PC-9 (cell line): ENCODE results near the gene ARCN1. TPM values are rescaled to one million over a fixed set of nuclear protein-coding genes. Genes with fewer than 3 reads are reported as not detected.
A peak's percentile ranks its signal among the peaks of the same experiment; 100 is the strongest.

Experiments used
- BruUV-seq: library from RNA; stranded (reverse); fragments of 400-500 nt; replicated peaks from 2 replicates; lab custom pipeline; 2021; lab: Mats Ljungman, UMichigan
- CTCF ChIA-PET: fragments of 300-600 bp; sonication (Branson Sonifier 250); formaldehyde crosslinking; loops from one replicate; lab custom pipeline; 2022; ENCODE audit warnings: antibody characterized with exemption; lab: Charles Lee
- POLR2A ChIA-PET: fragments of 300-600 bp; sonication (Branson Sonifier 250); formaldehyde crosslinking; loops from one replicate; lab custom pipeline; 2022; ENCODE audit warnings: antibody characterized with exemption; ENCODE audit not compliant: unreplicated experiment; lab: Charles Lee
- DNase-seq, 2 experiments: peaks; one replicate each; pipeline versions ENCODE4 v3.0.0 to v3.0.0-alpha.2; 2015 to 2022; ENCODE audit warnings: mixed read lengths in 1 of 2
- H2AFZ ChIP-seq: fragments of 200-600 bp; sonication (generic); 2 replicates; pipeline ENCODE4 v1.8.1; 2017; ENCODE audit warnings: antibody characterized with exemption
- H3F3A ChIP-seq: fragments of 200-600 bp; sonication (generic); 2 replicates; pipeline ENCODE4 v1.8.1; 2017; ENCODE audit warnings: antibody characterized with exemption, mild to moderate bottlenecking, low read depth; ENCODE audit not compliant: insufficient read depth
- H3K27ac ChIP-seq: fragments of 200-600 bp; sonication (generic); 2 replicates; pipeline ENCODE4 v1.6.1; 2016; ENCODE audit warnings: mixed run types
- H3K27me3 ChIP-seq: fragments of 200-600 bp; sonication (generic); 2 replicates; pipeline ENCODE4 v1.6.1; 2016; ENCODE audit warnings: low read depth, mixed run types; ENCODE audit not compliant: insufficient read depth
- H3K36me3 ChIP-seq: fragments of 200-600 bp; sonication (generic); 2 replicates; pipeline ENCODE4 v1.6.1; 2016; ENCODE audit warnings: low read depth, mixed run types
- H3K4me1 ChIP-seq: fragments of 200-600 bp; sonication (generic); replicated peaks from 2 replicates; pipeline ENCODE4 v1.6.1; 2016; ENCODE audit warnings: mixed run types; ENCODE audit not compliant: insufficient read depth
- H3K4me2 ChIP-seq: fragments of 200-600 bp; sonication (generic); 2 replicates; pipeline ENCODE4 v1.6.1; 2017; ENCODE audit warnings: mixed run types
- H3K4me3 ChIP-seq: fragments of 200-600 bp; sonication (generic); 2 replicates; pipeline ENCODE4 v1.6.1; 2016; ENCODE audit warnings: mixed run types
- H3K79me2 ChIP-seq: fragments of 200-600 bp; sonication (generic); 2 replicates; pipeline ENCODE4 v1.6.1; 2017; ENCODE audit warnings: low read depth, mixed run types
- H3K9me2 ChIP-seq: fragments of 200-600 bp; sonication (generic); 2 replicates; pipeline ENCODE4 v1.8.1; 2017; ENCODE audit warnings: mild to moderate bottlenecking; ENCODE audit not compliant: insufficient read depth
- H3K9me3 ChIP-seq: fragments of 200-600 bp; sonication (generic); 2 replicates; pipeline ENCODE4 v1.8.1; 2016; ENCODE audit warnings: low read depth; ENCODE audit not compliant: insufficient read depth
- H4K20me1 ChIP-seq: fragments of 200-600 bp; sonication (generic); 2 replicates; pipeline ENCODE4 v1.8.1; 2017; ENCODE audit not compliant: insufficient read depth
- EZH2 ChIP-seq: fragments of 200-600 bp; sonication (generic); IDR thresholded peaks from 2 replicates; pipeline ENCODE4 v1.8.0; 2017; ENCODE audit warnings: antibody characterized with exemption, low read depth
- intact Hi-C: fragments of 100-400 bp; cut with micrococcal nuclease; formaldehyde crosslinking; loops from one replicate; pipeline ENCODE4 v1.10.0; 2022; ENCODE audit not compliant: unreplicated experiment
- total RNA-seq: library from RNA; stranded (reverse); gene quantifications from 2 replicates; pipeline ENCODE4 v1.2.3, GENCODE V29; 2021
- TF ChIP-seq, protein P1 (sequence below): fragments of 200-600 bp; sonication (generic); conservative IDR thresholded peaks from 2 replicates; pipeline ENCODE4 v1.6.1; 2017; ENCODE audit warnings: mixed run types, antibody characterized with exemption, mild to moderate bottlenecking, moderate library complexity

Gene ARCN1
- total RNA-seq, 1 experiment from 2014 or later = 105 TPM

DNA sequence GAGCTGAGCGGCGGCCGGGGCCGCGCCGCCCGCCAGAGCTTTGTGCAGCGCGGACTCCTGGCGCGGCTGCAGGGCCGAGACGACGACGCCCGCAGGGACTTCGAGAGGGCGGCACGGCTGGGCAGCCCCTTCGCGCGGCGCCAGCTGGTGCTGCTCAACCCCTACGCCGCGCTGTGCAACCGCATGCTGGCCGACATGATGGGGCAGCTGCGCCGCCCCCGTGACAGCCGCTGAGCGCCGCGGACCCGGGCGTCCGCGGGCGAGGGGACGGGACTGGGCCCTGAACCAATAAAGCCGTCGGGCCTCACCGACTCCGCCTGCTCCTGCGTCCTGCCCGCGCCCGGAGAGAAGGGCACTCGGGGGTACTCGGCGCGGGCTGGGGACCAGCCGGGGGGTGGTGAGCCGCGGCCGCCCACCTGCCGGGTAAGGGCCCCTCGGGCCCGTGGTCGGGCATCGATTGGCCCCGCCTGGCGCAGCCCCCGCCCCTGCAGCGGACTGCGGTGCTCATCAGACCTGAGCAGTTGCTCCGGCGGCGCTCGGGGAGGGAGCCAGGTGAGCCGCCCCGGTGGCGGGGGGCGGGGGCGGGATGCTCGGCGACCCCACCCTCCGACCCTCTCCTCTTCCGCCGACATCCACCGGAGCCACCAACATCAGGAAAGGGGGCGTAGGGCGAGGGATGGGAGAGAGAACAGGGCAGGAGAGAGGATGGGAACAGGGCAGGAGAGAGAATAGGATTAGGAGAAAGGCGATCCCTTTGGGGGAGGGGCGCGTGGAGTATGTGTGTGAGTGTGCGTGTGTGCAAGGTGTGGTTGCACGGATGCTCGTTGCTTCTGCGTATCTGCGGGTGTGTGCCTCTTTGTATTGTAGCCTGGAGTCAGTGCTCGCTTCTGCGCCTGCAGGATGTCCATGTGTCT lies 41.3 kb upstream of the ARCN1 start, which contains the start of gene TMEM25:
TSS of gene TMEM25 (plus strand) at position 510 of the 914 bp plus-strand sequence. CDS start 610 bp downstream, outside the sequence.
- intact Hi-C loops = loop anchor here (2.0 kb wide), 1 partner anchor 36 kb away; no protein-coding TSS in a partner anchor
- CTCF ChIA-PET = no interaction called here
- TF ChIP-seq EZH2 = no peak
- TF ChIP-seq, protein P1, sequence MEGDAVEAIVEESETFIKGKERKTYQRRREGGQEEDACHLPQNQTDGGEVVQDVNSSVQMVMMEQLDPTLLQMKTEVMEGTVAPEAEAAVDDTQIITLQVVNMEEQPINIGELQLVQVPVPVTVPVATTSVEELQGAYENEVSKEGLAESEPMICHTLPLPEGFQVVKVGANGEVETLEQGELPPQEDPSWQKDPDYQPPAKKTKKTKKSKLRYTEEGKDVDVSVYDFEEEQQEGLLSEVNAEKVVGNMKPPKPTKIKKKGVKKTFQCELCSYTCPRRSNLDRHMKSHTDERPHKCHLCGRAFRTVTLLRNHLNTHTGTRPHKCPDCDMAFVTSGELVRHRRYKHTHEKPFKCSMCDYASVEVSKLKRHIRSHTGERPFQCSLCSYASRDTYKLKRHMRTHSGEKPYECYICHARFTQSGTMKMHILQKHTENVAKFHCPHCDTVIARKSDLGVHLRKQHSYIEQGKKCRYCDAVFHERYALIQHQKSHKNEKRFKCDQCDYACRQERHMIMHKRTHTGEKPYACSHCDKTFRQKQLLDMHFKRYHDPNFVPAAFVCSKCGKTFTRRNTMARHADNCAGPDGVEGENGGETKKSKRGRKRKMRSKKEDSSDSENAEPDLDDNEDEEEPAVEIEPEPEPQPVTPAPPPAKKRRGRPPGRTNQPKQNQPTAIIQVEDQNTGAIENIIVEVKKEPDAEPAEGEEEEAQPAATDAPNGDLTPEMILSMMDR = no peak

DNA sequence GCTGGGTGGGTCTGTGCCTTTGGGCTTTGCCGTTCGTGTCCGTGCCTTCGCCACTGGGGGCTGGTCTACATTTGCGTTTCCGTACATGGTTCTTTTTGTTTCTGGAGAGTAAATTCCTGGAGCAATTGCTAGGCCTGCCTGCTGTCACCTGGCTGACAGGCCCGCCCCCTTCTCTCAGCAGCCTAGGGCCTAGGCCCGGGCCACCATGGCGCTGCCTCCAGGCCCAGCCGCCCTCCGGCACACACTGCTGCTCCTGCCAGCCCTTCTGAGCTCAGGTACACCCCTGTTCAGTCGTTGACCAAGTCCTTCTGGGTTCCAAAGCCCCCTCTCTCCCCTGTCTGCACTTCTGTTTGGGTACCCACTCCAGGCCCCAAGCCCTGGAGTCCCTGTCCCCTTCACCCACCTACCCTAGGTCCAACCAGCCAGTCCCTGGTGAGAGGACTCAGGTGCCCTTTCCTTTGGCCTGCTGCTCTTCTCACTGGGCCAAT lies 40.6 kb upstream of the ARCN1 start:
- no peak for TF ChIP-seq EZH2
- TF ChIP-seq, protein P1 = no peak
- no peaks in the 10 kb centered on the region for H3K9me3 ChIP-seq
- H4K20me1 ChIP-seq = no peaks in the 10 kb centered on the region
- H3K27ac ChIP-seq = no peak overlapping the region
- POLR2A ChIA-PET = no interaction called here
- H3F3A ChIP-seq = peaks cover 10% of the 10 kb centered on the region; the same call in 1 of the 2 replicates
- no peaks in the 10 kb centered on the region for H3K9me2 ChIP-seq
- no peak for DNase-seq
- H2AFZ ChIP-seq = peak overlapping the region; percentile 79; the same call in 1 of the 2 replicates
- no TSS peak for BruUV-seq
- H3K4me2 ChIP-seq = peak overlapping the region; percentile 82
- intact Hi-C loops = loop anchor here (2.0 kb wide), 1 partner anchor 35 kb away; no protein-coding TSS in a partner anchor
- no peaks in the 10 kb centered on the region for H3K36me3 ChIP-seq
- no peaks in the 10 kb centered on the region for H3K27me3 ChIP-seq
- no peaks in the 10 kb centered on the region for H3K79me2 ChIP-seq
- peaks cover 14% of the 10 kb centered on the region for H3K4me1 ChIP-seq
- CTCF ChIA-PET = no interaction called here
- peak overlapping the region; percentile 77 for H3K4me3 ChIP-seq

More for the DNA sequence above, 41.3 kb upstream of the ARCN1 start, which contains the start of gene TMEM25:
- no TSS peak for BruUV-seq
- peak in 1 of 2 experiments; percentile 67 for DNase-seq
- peaks cover 19% of the 10 kb centered on the region for H3K4me1 ChIP-seq
- peak within 1 kb of the TSS; percentile 82 for H3K4me2 ChIP-seq
- no peak within 1 kb of the TSS for H3K27ac ChIP-seq
- H3K9me3 ChIP-seq = no peaks in the 10 kb centered on the region
- POLR2A ChIA-PET = interaction anchor here (0.6 to 0.7 kb wide), 2 partner anchors 60 to 253 kb away, joined by 3 to 4 read pairs; no protein-coding TSS in a partner anchor
- no peaks in the 10 kb centered on the region for H3K9me2 ChIP-seq
- H3K36me3 ChIP-seq = no peaks in the 10 kb centered on the region
- no peaks in the 10 kb centered on the region for H3K27me3 ChIP-seq
- H3F3A ChIP-seq = peaks cover 14% of the 10 kb centered on the region
- H3K79me2 ChIP-seq = no peaks in the 10 kb centered on the region
- peak within 1 kb of the TSS; percentile 77 for H3K4me3 ChIP-seq
- H4K20me1 ChIP-seq = no peaks in the 10 kb centered on the region
- peak within 1 kb of the TSS; percentile 79 for H2AFZ ChIP-seq

DNA sequence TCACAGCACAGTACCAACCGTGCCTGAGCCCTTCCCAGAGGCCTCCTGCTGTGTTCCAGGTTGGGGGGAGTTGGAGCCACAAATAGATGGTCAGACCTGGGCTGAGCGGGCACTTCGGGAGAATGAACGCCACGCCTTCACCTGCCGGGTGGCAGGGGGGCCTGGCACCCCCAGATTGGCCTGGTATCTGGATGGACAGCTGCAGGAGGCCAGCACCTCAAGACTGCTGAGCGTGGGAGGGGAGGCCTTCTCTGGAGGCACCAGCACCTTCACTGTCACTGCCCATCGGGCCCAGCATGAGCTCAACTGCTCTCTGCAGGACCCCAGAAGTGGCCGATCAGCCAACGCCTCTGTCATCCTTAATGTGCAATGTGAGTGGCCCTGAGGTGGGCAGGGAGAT lies 40.1 kb upstream of the ARCN1 start:
- CTCF ChIA-PET = no interaction called here
- Histone ChIP-seq H3K4me2 (peak overlapping the region; percentile 82; the same call in 1 of the 2 replicates), H3K4me3 (no peak overlapping the region), H3K36me3 (no peaks in the 10 kb centered on the region), H3K27me3 (no peaks in the 10 kb centered on the region), H3K79me2 (no peaks in the 10 kb centered on the region), H3K9me3 (no peaks in the 10 kb centered on the region), H3K9me2 (no peaks in the 10 kb centered on the region), H3K27ac (no peak overlapping the region), H2AFZ (no peak overlapping the region), H3F3A (peaks cover 10% of the 10 kb centered on the region; the same call in 1 of the 2 replicates), H3K4me1 (peaks cover 9% of the 10 kb centered on the region), H4K20me1 (no peaks in the 10 kb centered on the region)
- TF ChIP-seq, protein P1 = no peak
- no peak for TF ChIP-seq EZH2
- no peak for DNase-seq
- intact Hi-C loops = no loop called here
- POLR2A ChIA-PET = no interaction called here
- no TSS peak for BruUV-seq
